Kidney (tissue), 14 donors: Measurements from ENCODE around the gene SLC26A8. TPM values are rescaled to one million over a fixed set of nuclear protein-coding genes. Genes with fewer than 3 reads are reported as not detected.

Experiments used
- DNase-seq, 5 donors: peaks; one replicate each; pipeline ENCODE4 v3.0.0-alpha.2; 2013 to 2020
- FAIRE-seq: peaks from 2 replicates; lab custom pipeline; 2012; peaks lifted over from hg19 to GRCh38; lab: Jason Lieb, UNC
- H3K27ac ChIP-seq, 2 donors: one replicate each; pipeline ENCODE4 v1.7.0; 2013; ENCODE audit warnings: low read depth in 2 of 2, low read length in 2 of 2, inconsistent platforms in 1 of 2
- H3K27me3 ChIP-seq: one replicate; pipeline ENCODE4 v1.7.1; 2013; ENCODE audit warnings: low read length, inconsistent platforms; ENCODE audit not compliant: control insufficient read depth, insufficient read depth
- H3K36me3 ChIP-seq, 3 donors: one replicate each; pipeline versions ENCODE4 v1.7.0 to v1.7.1; 2013; ENCODE audit warnings: low read length in 3 of 3, control low read depth in 1 of 3, inconsistent platforms in 1 of 3; ENCODE audit not compliant: insufficient read depth in 3 of 3, control insufficient read depth in 2 of 3
- H3K4me1 ChIP-seq, 3 donors: one replicate each; pipeline versions ENCODE4 v1.7.0 to v1.7.1; 2013; ENCODE audit warnings: low read length in 3 of 3, inconsistent platforms in 1 of 3, low read depth in 1 of 3; ENCODE audit not compliant: control insufficient read depth in 2 of 3, insufficient read depth in 2 of 3
- H3K4me3 ChIP-seq, 3 donors: one replicate each; pipeline versions ENCODE4 v1.7.0 to v1.8.1; 2013; ENCODE audit warnings: low read length in 3 of 3, control low read depth in 1 of 3, inconsistent platforms in 1 of 3
- H3K9ac ChIP-seq, 3 donors: one replicate each; pipeline versions ENCODE4 v1.7.0 to v1.7.1; 2013; ENCODE audit warnings: low read length in 3 of 3, control low read depth in 1 of 3, inconsistent platforms in 1 of 3
- H3K9me3 ChIP-seq, 3 donors: one replicate each; pipeline versions ENCODE4 v1.7.0 to v1.7.1; 2013; ENCODE audit warnings: low read length in 3 of 3, control low read depth in 1 of 3, inconsistent platforms in 1 of 3; ENCODE audit not compliant: control insufficient read depth in 2 of 3, insufficient read depth in 1 of 3
- CTCF ChIP-seq: IDR thresholded peaks from 3 replicates; pipeline ENCODE4 v1.5.1; 2012; ENCODE audit warnings: mild to moderate bottlenecking, moderate library complexity, borderline replicate concordance; ENCODE audit not compliant: insufficient read depth; ENCODE audit errors: extremely low read depth
- intact Hi-C: fragments of 100-400 bp; cut with DNase I; formaldehyde crosslinking; loops from one replicate; pipeline ENCODE4 v1.11.1; 2022
- polyA plus RNA-seq: library from polyadenylated mRNA; stranded (reverse); fragments of 350-450 nt; fragmentation: Illumina TruSeq; extraction: RNeasy Lipid Tissue Mini Kit (QIAGEN cat#74804); gene quantifications from one replicate; pipeline ENCODE4 v1.2.3, GENCODE V29; 2014; ENCODE audit warnings: low read depth, low replicate concordance; ENCODE audit not compliant: insufficient read depth
- total RNA-seq: library from RNA; stranded (reverse); fragmentation: NEBNext Ultra II Directional; extraction: Animal tissue kit (Norgen Biotek cat#: 25700); gene quantifications from one replicate; pipeline ENCODE4 v1.2.1, GENCODE V29; 2021
- donor health status: control.
- donor health status: control.
- donor health status: control.
- donor health status: control.
- donor health status: control.
- donor health status: DM: yes; HTN: yes; CAD: no.
- donor health status: Normal renal cell carcinoma (clear cell type).

SLC26A8 gene
- total and polyA plus RNA-seq, 2 donors from 2014 or later = 0.22 TPM; not detected in 1

- Histone ChIP-seq H3K9me3 (peaks cover 0 to 7% (median 0%) of the 10 kb centered on the region in 3 donors), H3K9ac (no peak overlapping the region), H3K4me1 (no peaks in the 10 kb centered on the region), H3K27me3 (no peaks in the 10 kb centered on the region), H3K36me3 (peaks cover 0 to 5% (median 2%) of the 10 kb centered on the region in 3 donors), H3K4me3 (no peak overlapping the region), H3K27ac (no peak overlapping the region)
- no peak for TF ChIP-seq CTCF
- FAIRE-seq = no peak
- intact Hi-C loops = no loop called here
- no peak for DNase-seq
Measured at GRCh38 chr6:35905141-35905785, 119.2 kb downstream of the SLC26A8 start.

GRCh38 chr6:35903679-35904078, 120.8 kb downstream of the SLC26A8 start:
- H3K4me1 ChIP-seq = no peaks in the 10 kb centered on the region
- intact Hi-C loops = no loop called here
- FAIRE-seq (no peak), DNase-seq (no peak)
- H3K36me3 ChIP-seq = peaks cover 0 to 5% (median 0%) of the 10 kb centered on the region in 3 donors
- no peak overlapping the region for H3K9ac ChIP-seq
- H3K9me3 ChIP-seq = no peaks in the 10 kb centered on the region
- no peak for TF ChIP-seq CTCF
- no peak overlapping the region for H3K4me3 ChIP-seq
- no peak overlapping the region for H3K27ac ChIP-seq
- no peaks in the 10 kb centered on the region for H3K27me3 ChIP-seq

- Histone ChIP-seq H3K4me3 (no peak overlapping the region), H3K27me3 (no peaks in the 10 kb centered on the region), H3K36me3 (peaks cover 0 to 5% (median 0%) of the 10 kb centered on the region in 3 donors), H3K9ac (no peak overlapping the region), H3K27ac (no peak overlapping the region), H3K4me1 (no peaks in the 10 kb centered on the region), H3K9me3 (no peaks in the 10 kb centered on the region)
- FAIRE-seq = no peak
- intact Hi-C loops = no loop called here
- no peak for TF ChIP-seq CTCF
- no peak for DNase-seq
Measured at GRCh38 chr6:35900448-35900847, 124.0 kb downstream of the SLC26A8 start.
